ENCODE results near the gene KIAA0753.

Gene KIAA0753

GRCh38 chr17:6642592-6642991 lies 2.1 kb upstream of the KIAA0753 start:
- no peak for DNase-seq (ENCODE audit: extremely low read depth in 1 of 2, low read depth in 1 of 2)

- no peak for DNase-seq (ENCODE audit: extremely low read depth in 1 of 2, low read depth in 1 of 2)
These were observed 844 bp upstream of the KIAA0753 start for GRCh38 chr17:6641247-6641863.

GRCh38 chr17:6639586-6640535 lies 650 bp downstream of the KIAA0753 start:
- no peak for DNase-seq (ENCODE audit: extremely low read depth in 1 of 2, low read depth in 1 of 2)

GRCh38 chr17:6639014-6639585 lies 1.4 kb downstream of the KIAA0753 start:
- DNase-seq (ENCODE audit: extremely low read depth in 1 of 2, low read depth in 1 of 2), result no peak

- DNase-seq (ENCODE audit: extremely low read depth in 1 of 2, low read depth in 1 of 2), result no peak
These were observed 2.2 kb downstream of the KIAA0753 start for GRCh38 chr17:6638046-6638908.

GRCh38 chr17:6637458-6637840 lies 3.1 kb downstream of the KIAA0753 start:
- DNase-seq (ENCODE audit: extremely low read depth in 1 of 2, low read depth in 1 of 2), result no peak

GRCh38 chr17:6636616-6637457 lies 3.7 kb downstream of the KIAA0753 start:
- no peak for DNase-seq (ENCODE audit: extremely low read depth in 1 of 2, low read depth in 1 of 2)

- DNase-seq (ENCODE audit: extremely low read depth in 1 of 2, low read depth in 1 of 2), result no peak
These were observed 4.4 kb downstream of the KIAA0753 start for GRCh38 chr17:6636105-6636504.

GRCh38 chr17:6633263-6633662 lies 7.2 kb downstream of the KIAA0753 start:
- no peak for DNase-seq (ENCODE audit: extremely low read depth in 1 of 2, low read depth in 1 of 2)

- no peak for DNase-seq (ENCODE audit: extremely low read depth in 1 of 2, low read depth in 1 of 2)
These were observed 8.0 kb downstream of the KIAA0753 start for GRCh38 chr17:6632530-6632929.

- no peak for DNase-seq (ENCODE audit: extremely low read depth in 1 of 2, low read depth in 1 of 2)
These were observed 10.1 kb downstream of the KIAA0753 start for GRCh38 chr17:6630390-6630789.

GRCh38 chr17:6627019-6627418 lies 13.5 kb downstream of the KIAA0753 start:
- DNase-seq (ENCODE audit: extremely low read depth in 1 of 2, low read depth in 1 of 2), result no peak

- DNase-seq (ENCODE audit: extremely low read depth in 1 of 2, low read depth in 1 of 2), result no peak
These were observed 13.9 kb downstream of the KIAA0753 start for GRCh38 chr17:6626616-6627015.

- DNase-seq (ENCODE audit: extremely low read depth in 1 of 2, low read depth in 1 of 2), result no peak
These were observed 16.6 kb downstream of the KIAA0753 start for GRCh38 chr17:6623941-6624340.

GRCh38 chr17:6611231-6611630 lies 29.3 kb downstream of the KIAA0753 start:
- no peak for DNase-seq (ENCODE audit: extremely low read depth in 1 of 2, low read depth in 1 of 2)

GRCh38 chr17:6610011-6610410 lies 30.5 kb downstream of the KIAA0753 start:
- no peak for DNase-seq (ENCODE audit: extremely low read depth in 1 of 2, low read depth in 1 of 2)

- no peak for DNase-seq (ENCODE audit: extremely low read depth in 1 of 2, low read depth in 1 of 2)
These were observed 32.2 kb downstream of the KIAA0753 start for GRCh38 chr17:6608321-6608720.

- DNase-seq (ENCODE audit: extremely low read depth in 1 of 2, low read depth in 1 of 2), result no peak
These were observed 35.4 kb downstream of the KIAA0753 start for GRCh38 chr17:6605142-6605541.

- DNase-seq (ENCODE audit: extremely low read depth in 1 of 2, low read depth in 1 of 2), result no peak
These were observed 36.7 kb downstream of the KIAA0753 start for GRCh38 chr17:6603744-6604325.

GRCh38 chr17:6602141-6602540 lies 38.4 kb downstream of the KIAA0753 start:
- DNase-seq (ENCODE audit: extremely low read depth in 1 of 2, low read depth in 1 of 2), result no peak
